Activated T-cell treated with anti-CD3 and anti-CD28 coated beads for 48 hours (primary cell): ENCODE measurements around the gene C4orf36.

ENCODE experiments used
- DNase-seq: peaks from one replicate; pipeline ENCODE4 v3.0.0-alpha.2; 2020; ENCODE audit warnings: low read depth

C4orf36 gene

GRCh38 chr4:86857341-86858052, 34.7 kb downstream of the C4orf36 start:
- DNase-seq = no peak

- no peak for DNase-seq
Measured at GRCh38 chr4:86856896-86857295, 35.3 kb downstream of the C4orf36 start.

- DNase-seq = no peak
Measured at GRCh38 chr4:86855572-86855971, 36.6 kb downstream of the C4orf36 start.

GRCh38 chr4:86853209-86853608, 39.0 kb downstream of the C4orf36 start:
- no peak for DNase-seq

- DNase-seq = no peak
Measured at GRCh38 chr4:86848732-86849619, 43.2 kb downstream of the C4orf36 start, which contains the start of gene SLC10A6. Gene SLC10A6 (minus strand): TSS chr4:86849384. CDS start chr4:86849115, 269 bp downstream.

GRCh38 chr4:86848136-86848535, 44.1 kb downstream of the C4orf36 start:
- DNase-seq = no peak

GRCh38 chr4:86847571-86847970, 44.7 kb downstream of the C4orf36 start:
- DNase-seq = no peak

GRCh38 chr4:86846921-86847320, 45.3 kb downstream of the C4orf36 start:
- DNase-seq = no peak

GRCh38 chr4:86845593-86845992, 46.6 kb downstream of the C4orf36 start:
- DNase-seq = no peak

GRCh38 chr4:86841309-86841708, 50.9 kb downstream of the C4orf36 start:
- no peak for DNase-seq

- DNase-seq = no peak
Measured at GRCh38 chr4:86840858-86841257, 51.4 kb downstream of the C4orf36 start.

- no peak for DNase-seq
Measured at GRCh38 chr4:86837691-86838503, 54.3 kb downstream of the C4orf36 start.

- no peak for DNase-seq
Measured at GRCh38 chr4:86835677-86836076, 56.5 kb downstream of the C4orf36 start.

GRCh38 chr4:86834901-86835300, 57.3 kb downstream of the C4orf36 start:
- no peak for DNase-seq

GRCh38 chr4:86833615-86834014, 58.6 kb downstream of the C4orf36 start:
- DNase-seq = no peak

GRCh38 chr4:86831262-86832130, 60.7 kb downstream of the C4orf36 start:
- DNase-seq = no peak
